Adipocyte (in vitro differentiated cells): ENCODE data around the gene KLF6.

Experiments
- DNase-seq: peaks from one replicate; pipeline ENCODE4 v3.0.0-alpha.2; 2015; ENCODE audit warnings: low read depth
- H3K27me3 ChIP-seq: replicated peaks from 2 replicates; pipeline ENCODE4 v1.7.0; 2013; ENCODE audit warnings: mild to moderate bottlenecking, low read length, moderate library complexity; ENCODE audit not compliant: control insufficient read depth, insufficient read depth
- H3K36me3 ChIP-seq: 2 replicates; pipeline ENCODE4 v1.7.0; 2013; ENCODE audit warnings: low read length, mild to moderate bottlenecking, moderate library complexity; ENCODE audit not compliant: control insufficient read depth, insufficient read depth, severe bottlenecking
- H3K4me1 ChIP-seq: 2 replicates; pipeline ENCODE4 v1.7.0; 2013; ENCODE audit warnings: mild to moderate bottlenecking, low read length, moderate library complexity; ENCODE audit not compliant: control insufficient read depth, insufficient read depth
- H3K4me3 ChIP-seq: 2 replicates; pipeline ENCODE4 v1.7.0; 2013; ENCODE audit warnings: mild to moderate bottlenecking, low read length, moderate library complexity
- H3K9ac ChIP-seq: 2 replicates; pipeline ENCODE4 v1.7.0; 2013; ENCODE audit warnings: mild to moderate bottlenecking, low read length, moderate library complexity
- H3K9me3 ChIP-seq: 2 replicates; pipeline ENCODE4 v1.7.0; 2013; ENCODE audit warnings: mild to moderate bottlenecking, low read length, moderate library complexity; ENCODE audit not compliant: control insufficient read depth

Gene KLF6

GRCh38 chr10:3777981-3778691 lies 6.9 kb downstream of the KLF6 start:
- no peak for DNase-seq
- H3K4me3 ChIP-seq = peak overlapping the region; percentile 96

GRCh38 chr10:3776796-3777571 lies 8.0 kb downstream of the KLF6 start:
- Histone ChIP-seq H3K4me1 (peaks cover 64% of the 10 kb centered on the region), H3K27me3 (no peaks in the 10 kb centered on the region), H3K9ac (peak overlapping the region; percentile 100), H3K36me3 (peaks cover 65% of the 10 kb centered on the region), H3K4me3 (peak overlapping the region; percentile 38), H3K9me3 (no peaks in the 10 kb centered on the region)
- peak; percentile 82 for DNase-seq

More at GRCh38 chr10:3777981-3778691, 6.9 kb downstream of the KLF6 start:
- Histone ChIP-seq H3K4me1 (peaks cover 64% of the 10 kb centered on the region), H3K9me3 (no peaks in the 10 kb centered on the region), H3K9ac (peak overlapping the region; percentile 100), H3K27me3 (no peaks in the 10 kb centered on the region), H3K36me3 (peaks cover 65% of the 10 kb centered on the region)

- no peaks in the 10 kb centered on the region for H3K27me3 ChIP-seq
- H3K4me3 ChIP-seq = no peak overlapping the region
- H3K9me3 ChIP-seq = no peaks in the 10 kb centered on the region
- H3K4me1 ChIP-seq = peaks cover 56% of the 10 kb centered on the region
- peak overlapping the region; percentile 100 for H3K9ac ChIP-seq
- peak; percentile 52 for DNase-seq
- peaks cover 54% of the 10 kb centered on the region for H3K36me3 ChIP-seq
Measured at GRCh38 chr10:3775696-3776551, 9.1 kb downstream of the KLF6 start.

- Histone ChIP-seq H3K9ac (peak overlapping the region; percentile 100), H3K36me3 (peaks cover 45% of the 10 kb centered on the region), H3K9me3 (no peaks in the 10 kb centered on the region), H3K4me3 (no peak overlapping the region), H3K27me3 (no peaks in the 10 kb centered on the region), H3K4me1 (peaks cover 47% of the 10 kb centered on the region)
- peak; percentile 77 for DNase-seq
Measured at GRCh38 chr10:3774814-3775695, 10.0 kb downstream of the KLF6 start.

GRCh38 chr10:3774018-3774813 lies 10.8 kb downstream of the KLF6 start:
- H3K4me3 ChIP-seq = no peak overlapping the region
- peaks cover 39% of the 10 kb centered on the region for H3K4me1 ChIP-seq
- no peaks in the 10 kb centered on the region for H3K27me3 ChIP-seq
- H3K36me3 ChIP-seq = peaks cover 37% of the 10 kb centered on the region
- H3K9ac ChIP-seq = no peak overlapping the region
- H3K9me3 ChIP-seq = no peaks in the 10 kb centered on the region
- DNase-seq = no peak

- no peak for DNase-seq
- peaks cover 30% of the 10 kb centered on the region for H3K36me3 ChIP-seq
- peaks cover 32% of the 10 kb centered on the region for H3K4me1 ChIP-seq
- H3K9ac ChIP-seq = no peak overlapping the region
- no peaks in the 10 kb centered on the region for H3K27me3 ChIP-seq
- no peaks in the 10 kb centered on the region for H3K9me3 ChIP-seq
- no peak overlapping the region for H3K4me3 ChIP-seq
Measured at GRCh38 chr10:3773460-3774017, 11.5 kb downstream of the KLF6 start.

GRCh38 chr10:3772361-3773171 lies 12.4 kb downstream of the KLF6 start:
- Histone ChIP-seq H3K36me3 (peaks cover 21% of the 10 kb centered on the region), H3K4me1 (peaks cover 23% of the 10 kb centered on the region), H3K27me3 (no peaks in the 10 kb centered on the region), H3K4me3 (no peak overlapping the region), H3K9me3 (no peaks in the 10 kb centered on the region), H3K9ac (no peak overlapping the region)
- DNase-seq = no peak

- Histone ChIP-seq H3K9ac (no peak overlapping the region), H3K4me3 (no peak overlapping the region), H3K36me3 (peaks cover 2% of the 10 kb centered on the region), H3K27me3 (no peaks in the 10 kb centered on the region), H3K4me1 (peaks cover 4% of the 10 kb centered on the region), H3K9me3 (no peaks in the 10 kb centered on the region)
- no peak for DNase-seq
Measured at GRCh38 chr10:3770611-3771110, 14.3 kb downstream of the KLF6 start.

- DNase-seq = no peak
- Histone ChIP-seq H3K36me3 (no peaks in the 10 kb centered on the region), H3K4me3 (no peak overlapping the region), H3K27me3 (no peaks in the 10 kb centered on the region), H3K9ac (no peak overlapping the region), H3K9me3 (no peaks in the 10 kb centered on the region), H3K4me1 (no peaks in the 10 kb centered on the region)
Measured at GRCh38 chr10:3769556-3769955, 15.5 kb downstream of the KLF6 start.
